HG03571 (cell line): ENCODE results near the gene NXPH4.

ENCODE experiments used
- ATAC-seq: cut with Tn5 transposase; IDR thresholded peaks from one replicate; pipeline ENCODE4 v1.9.1; 2021; ENCODE audit not compliant: unreplicated experiment

The NXPH4 gene

GRCh38 chr12:57203201-57203600, 13.4 kb upstream of the NXPH4 start:
- ATAC-seq = no peak

GRCh38 chr12:57203791-57204190, 12.8 kb upstream of the NXPH4 start:
- ATAC-seq = no peak

DNA sequence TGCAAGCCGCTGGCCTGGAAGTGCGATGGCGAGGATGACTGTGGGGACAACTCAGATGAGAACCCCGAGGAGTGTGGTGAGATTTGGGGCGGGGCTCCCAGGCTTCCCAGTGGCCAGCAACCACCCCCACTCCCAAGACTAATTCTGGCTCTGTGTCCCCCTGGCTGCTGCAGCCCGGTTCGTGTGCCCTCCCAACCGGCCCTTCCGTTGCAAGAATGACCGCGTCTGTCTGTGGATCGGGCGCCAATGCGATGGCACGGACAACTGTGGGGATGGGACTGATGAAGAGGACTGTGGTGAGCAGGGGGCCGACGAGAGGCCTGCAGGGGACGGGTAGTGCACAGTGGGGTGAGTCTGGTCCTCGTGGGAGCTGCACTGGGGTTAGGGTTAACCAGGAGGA, 12.1 kb upstream of the NXPH4 start:
- no peak for ATAC-seq

DNA sequence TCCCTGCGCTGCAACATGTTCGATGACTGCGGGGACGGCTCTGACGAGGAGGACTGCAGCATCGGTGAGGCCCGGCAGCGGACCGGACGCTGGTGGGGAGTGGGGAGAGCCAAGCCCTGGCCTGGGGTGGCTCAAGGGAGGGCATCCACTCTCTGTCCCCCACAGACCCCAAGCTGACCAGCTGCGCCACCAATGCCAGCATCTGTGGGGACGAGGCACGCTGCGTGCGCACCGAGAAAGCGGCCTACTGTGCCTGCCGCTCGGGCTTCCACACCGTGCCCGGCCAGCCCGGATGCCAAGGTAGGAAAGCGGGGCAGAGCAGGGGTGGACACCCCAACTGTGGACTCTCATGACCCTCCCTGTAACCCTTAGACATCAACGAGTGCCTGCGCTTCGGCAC, 11.4 kb upstream of the NXPH4 start:
- ATAC-seq = no peak

GRCh38 chr12:57205931-57206330, 10.7 kb upstream of the NXPH4 start:
- no peak for ATAC-seq

- ATAC-seq = no peak
Observed at GRCh38 chr12:57207731-57208630, 8.6 kb upstream of the NXPH4 start.

GRCh38 chr12:57208631-57209282, 7.8 kb upstream of the NXPH4 start:
- ATAC-seq = no peak

GRCh38 chr12:57209916-57210315, 6.7 kb upstream of the NXPH4 start:
- ATAC-seq = no peak

- no peak for ATAC-seq
Observed at GRCh38 chr12:57210461-57210860, 6.1 kb upstream of the NXPH4 start.

DNA sequence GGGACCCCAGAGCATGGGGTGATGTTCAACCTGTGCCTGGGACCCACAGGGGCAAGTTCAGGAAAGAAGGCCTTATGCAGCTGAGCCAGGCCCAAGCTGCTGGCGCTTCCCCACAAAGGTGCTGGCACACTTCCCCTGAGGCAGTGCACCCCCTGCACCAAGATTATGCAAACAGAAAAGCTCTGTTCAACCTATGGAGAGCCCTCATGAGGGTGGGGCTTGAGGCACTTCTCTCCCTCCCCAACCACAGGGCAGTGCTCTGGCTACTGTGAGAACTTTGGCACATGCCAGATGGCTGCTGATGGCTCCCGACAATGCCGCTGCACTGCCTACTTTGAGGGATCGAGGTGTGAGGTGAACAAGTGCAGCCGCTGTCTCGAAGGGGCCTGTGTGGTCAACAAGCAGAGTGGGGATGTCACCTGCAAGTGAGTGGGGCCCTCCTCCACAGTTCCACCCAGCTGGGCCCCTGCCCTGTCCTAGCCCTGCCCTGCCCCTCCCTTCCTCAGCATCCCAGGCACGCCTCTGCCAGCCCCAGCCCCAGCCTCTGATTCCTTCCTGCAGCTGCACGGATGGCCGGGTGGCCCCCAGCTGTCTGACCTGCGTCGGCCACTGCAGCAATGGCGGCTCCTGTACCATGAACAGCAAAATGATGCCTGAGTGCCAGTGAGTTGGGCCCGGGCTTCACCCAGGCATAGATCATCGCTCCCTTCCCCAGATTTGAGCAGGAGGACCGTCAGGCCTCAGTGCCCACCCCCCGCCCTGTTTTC, 5.5 kb upstream of the NXPH4 start:
- ATAC-seq = no peak

- ATAC-seq = no peak
Observed at GRCh38 chr12:57211791-57212700, 4.5 kb upstream of the NXPH4 start.

DNA sequence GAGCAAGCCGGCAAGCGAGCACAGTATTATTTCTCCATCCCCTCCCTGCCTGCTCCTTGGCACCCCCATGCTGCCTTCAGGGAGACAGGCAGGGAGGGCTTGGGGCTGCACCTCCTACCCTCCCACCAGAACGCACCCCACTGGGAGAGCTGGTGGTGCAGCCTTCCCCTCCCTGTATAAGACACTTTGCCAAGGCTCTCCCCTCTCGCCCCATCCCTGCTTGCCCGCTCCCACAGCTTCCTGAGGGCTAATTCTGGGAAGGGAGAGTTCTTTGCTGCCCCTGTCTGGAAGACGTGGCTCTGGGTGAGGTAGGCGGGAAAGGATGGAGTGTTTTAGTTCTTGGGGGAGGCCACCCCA, 3.9 kb upstream of the NXPH4 start:
- ATAC-seq = no peak

DNA sequence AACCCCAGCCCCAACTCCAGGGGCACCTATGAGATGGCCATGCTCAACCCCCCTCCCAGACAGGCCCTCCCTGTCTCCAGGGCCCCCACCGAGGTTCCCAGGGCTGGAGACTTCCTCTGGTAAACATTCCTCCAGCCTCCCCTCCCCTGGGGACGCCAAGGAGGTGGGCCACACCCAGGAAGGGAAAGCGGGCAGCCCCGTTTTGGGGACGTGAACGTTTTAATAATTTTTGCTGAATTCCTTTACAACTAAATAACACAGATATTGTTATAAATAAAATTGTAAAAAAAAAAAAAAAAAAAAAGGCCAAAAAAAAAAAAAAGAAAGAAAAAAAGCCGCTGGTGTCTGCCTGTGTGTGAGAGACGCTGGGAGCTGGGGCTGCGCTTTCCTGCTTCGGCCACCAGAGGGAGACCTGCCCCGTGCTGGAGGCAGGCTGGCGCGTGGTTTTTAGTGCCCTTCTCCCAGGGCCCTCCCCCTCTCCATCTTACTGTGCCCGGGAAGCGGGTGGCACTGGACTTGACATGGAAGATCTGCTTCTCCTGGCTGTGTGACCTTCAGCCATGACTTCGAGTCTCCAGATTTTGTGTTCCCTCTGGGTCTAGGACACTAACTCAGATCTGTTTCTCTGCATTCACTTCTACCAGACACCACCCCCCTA, 3.4 kb upstream of the NXPH4 start:
- no peak for ATAC-seq

- ATAC-seq = no peak
Observed at GRCh38 chr12:57213763-57214397, 2.7 kb upstream of the NXPH4 start.

DNA sequence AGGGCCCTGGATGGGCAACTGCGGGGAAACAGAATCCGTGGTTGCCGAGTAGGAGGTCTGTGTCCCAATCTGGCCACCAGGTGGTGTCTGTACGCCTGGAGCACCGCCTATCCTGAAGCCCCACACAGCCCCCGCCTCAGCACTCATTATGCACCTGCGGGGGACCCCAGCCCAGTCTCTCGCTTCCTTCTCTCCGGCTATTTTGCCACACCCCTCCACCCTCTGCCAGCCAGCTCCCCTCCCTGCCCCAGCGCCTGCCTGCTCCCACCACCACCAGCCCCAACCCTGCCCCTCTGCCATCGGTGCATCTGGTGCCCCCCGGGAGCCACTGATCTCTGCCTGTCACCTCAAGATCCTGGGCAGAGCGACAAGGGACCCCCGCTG, 2.2 kb upstream of the NXPH4 start:
- no peak for ATAC-seq

DNA sequence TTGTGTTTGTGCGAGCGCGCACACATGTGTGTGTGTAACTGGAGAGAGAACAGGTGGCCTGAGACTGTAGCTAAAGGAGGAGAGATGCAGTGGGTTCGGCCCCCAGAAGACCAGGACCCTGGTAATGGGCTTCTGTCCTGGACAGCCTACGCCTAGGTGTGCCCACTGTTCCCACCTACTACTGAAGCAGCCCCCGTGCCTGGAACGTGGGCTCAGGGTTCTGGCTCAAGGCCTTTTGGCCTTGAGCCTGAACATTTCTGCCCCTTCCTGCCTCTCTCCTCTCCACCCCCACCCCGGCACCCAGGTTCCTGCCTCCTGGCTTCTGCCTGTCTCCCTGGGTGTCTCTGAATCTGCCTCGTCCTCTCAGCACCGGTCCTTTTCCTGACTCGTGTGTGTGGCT, 1.5 kb upstream of the NXPH4 start:
- ATAC-seq = no peak

DNA sequence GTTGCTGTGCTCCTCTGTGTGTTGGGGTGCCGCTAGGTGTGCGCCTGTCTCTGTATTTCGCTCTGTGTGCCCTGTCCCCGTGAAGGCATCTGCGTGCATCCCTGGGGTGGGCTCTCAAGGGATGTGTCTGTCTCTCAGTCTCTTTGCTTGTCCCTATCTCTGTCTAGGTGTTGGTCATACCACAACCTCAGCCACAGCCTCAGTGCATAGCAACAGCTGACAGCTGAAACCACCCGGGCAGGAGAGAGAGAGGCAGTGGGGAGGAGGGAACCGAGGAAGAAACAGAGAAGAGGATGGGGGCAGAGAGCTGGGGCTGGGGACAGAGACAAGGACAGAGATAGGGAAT, 953 bp upstream of the NXPH4 start:
- no peak for ATAC-seq

DNA sequence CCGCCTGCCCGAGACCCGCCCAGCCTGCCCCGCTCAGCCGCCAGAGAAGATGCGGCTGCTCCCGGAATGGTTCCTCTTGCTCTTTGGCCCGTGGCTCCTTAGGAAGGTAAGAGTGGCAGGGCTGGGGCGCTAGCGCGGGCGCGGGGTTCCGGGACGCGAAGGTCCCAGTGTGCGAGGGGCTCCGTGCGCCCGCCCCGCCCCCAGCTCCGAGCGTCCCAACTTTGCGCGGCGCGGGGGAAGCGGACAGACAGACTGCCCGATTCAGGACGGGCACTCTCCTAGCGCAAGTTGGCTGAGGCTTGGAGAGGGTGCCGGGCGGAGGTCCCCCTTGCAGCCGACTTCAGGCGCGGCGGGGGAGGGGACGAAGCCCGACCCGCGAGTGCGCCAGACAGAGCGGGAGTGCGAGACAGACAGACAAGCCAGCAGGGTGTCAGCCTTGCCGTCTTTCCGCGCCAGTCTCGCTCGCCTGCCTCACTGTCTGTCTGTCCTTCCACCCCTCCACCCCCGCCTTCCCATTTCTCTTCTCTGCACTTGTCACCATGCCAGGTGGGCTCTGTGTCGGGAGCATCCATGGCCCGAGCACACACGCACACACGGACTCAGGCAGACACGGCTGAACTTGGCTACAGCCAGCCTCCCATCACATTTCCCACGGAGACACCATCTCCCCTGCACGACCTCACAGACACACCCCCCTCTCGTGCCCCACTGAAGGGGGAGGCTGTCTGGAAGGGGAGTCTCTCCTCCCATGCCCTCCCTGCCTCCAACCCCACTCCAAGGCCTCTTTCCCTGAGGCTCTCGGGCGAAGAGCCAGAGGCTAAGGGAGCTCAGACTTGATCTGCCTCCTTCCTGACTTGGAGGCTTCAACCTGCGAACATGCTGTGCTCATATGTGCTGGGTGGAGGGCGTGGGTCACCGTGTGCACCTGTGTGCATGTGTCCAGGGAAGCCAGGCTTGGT, 606 bp downstream of the NXPH4 start:
- no peak for ATAC-seq
